Thoracic aorta (tissue), 2 donors: Measurements from ENCODE around the gene LTBR. TPM values are rescaled to one million over a fixed set of nuclear protein-coding genes. Genes with fewer than 3 reads are reported as not detected.
"Not testable (repeated sequence)": the region's sequence is repeated elsewhere in the genome, so short reads cannot be mapped to it uniquely, and the experiment has no call there.

ENCODE experiments used
- ATAC-seq: fragments of 150-250 bp; one replicate; pipeline ENCODE4 v1.8.0; 2017; ENCODE audit warnings: low read depth; ENCODE audit not compliant: insufficient number of reproducible peaks, low FRiP score
- DNase-seq: peaks from one replicate; pipeline ENCODE4 v3.0.0-alpha.2; 2020; ENCODE audit warnings: low spot score
- H3K27ac ChIP-seq, 2 donors: fragments of 200-600 bp; sonication (generic); 1 replicate in 1 of 2; 2 replicates in 1 of 2; pipeline ENCODE4 v1.5.1; 2016; ENCODE audit warnings: mild to moderate bottlenecking in 2 of 2, moderate library complexity in 2 of 2
- H3K27me3 ChIP-seq: fragments of 200-600 bp; sonication (generic); replicated peaks from 2 replicates; pipeline ENCODE4 v1.6.0; 2016; ENCODE audit warnings: mild to moderate bottlenecking; ENCODE audit not compliant: insufficient read depth
- H3K36me3 ChIP-seq: fragments of 200-600 bp; sonication (generic); one replicate; pipeline ENCODE4 v1.5.1; 2016
- H3K4me1 ChIP-seq, 2 donors: fragments of 200-600 bp; sonication (generic); 1 replicate in 1 of 2; 2 replicates in 1 of 2; pipeline versions ENCODE4 v1.5.1 to v1.6.0; 2016; ENCODE audit warnings: low read depth in 2 of 2, mild to moderate bottlenecking in 1 of 2; ENCODE audit not compliant: control insufficient read depth in 1 of 2
- H3K4me3 ChIP-seq: fragments of 200-600 bp; sonication (generic); 2 replicates; pipeline ENCODE4 v1.5.1; 2016; ENCODE audit warnings: mild to moderate bottlenecking
- H3K9me3 ChIP-seq: fragments of 200-600 bp; sonication (generic); 2 replicates; pipeline ENCODE4 v1.5.1; 2016
- CTCF ChIP-seq: fragments of 200-600 bp; sonication (generic); IDR thresholded peaks from one replicate; pipeline ENCODE4 v1.5.1; 2019; ENCODE audit warnings: antibody characterized with exemption
- total RNA-seq, 2 donors: library from RNA; depleted of rRNA; stranded (reverse); fragments of >200 nt; gene quantifications; one replicate each; pipeline versions ENCODE4 v1.1.0 to v1.2.3, GENCODE V29; 2016

The LTBR gene
- total RNA-seq, 2 donors from 2014 or later, result 176 to 217 TPM

- DNase-seq, result no peak
- no peak for ATAC-seq
- no peak for TF ChIP-seq CTCF
- Histone ChIP-seq H3K27me3 (no peaks in the 10 kb centered on the region), H3K9me3 (no peaks in the 10 kb centered on the region), H3K27ac (peak overlapping the region; percentile 98 to 99), H3K36me3 (no peaks in the 10 kb centered on the region), H3K4me1 (peaks cover 28 to 72% of the 10 kb centered on the region in 2 donors), H3K4me3 (no peak overlapping the region)
Measured at GRCh38 chr12:6343518-6343917, 40.4 kb upstream of the LTBR start.

DNA sequence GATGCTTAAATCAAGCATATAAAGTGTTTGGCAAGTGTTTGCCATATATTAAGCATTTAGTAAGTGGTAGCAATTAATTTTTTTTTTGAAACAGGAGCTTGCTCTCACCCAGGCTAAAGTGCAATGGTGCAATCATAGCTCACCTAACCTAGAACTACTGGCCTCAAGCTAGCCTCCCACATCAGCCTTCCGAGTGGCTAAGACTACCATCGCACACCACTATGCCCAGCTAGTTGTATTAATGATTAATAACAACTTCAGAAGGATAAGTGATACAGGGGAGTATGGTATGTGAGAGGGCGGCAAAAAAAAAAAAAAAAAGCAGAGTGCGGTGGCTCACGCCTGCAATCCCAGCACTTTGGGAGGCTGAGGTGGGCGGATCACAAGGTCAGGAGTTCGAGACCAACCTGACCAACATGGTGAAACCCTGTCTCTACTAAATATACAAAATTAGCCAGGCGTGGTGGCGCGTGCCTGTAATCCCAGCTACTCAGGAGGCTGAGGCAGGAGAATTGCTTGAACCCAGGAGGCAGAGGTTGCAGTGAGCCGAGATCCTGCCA, 39.8 kb upstream of the LTBR start:
- DNase-seq, H3K9me3 ChIP-seq, H3K4me3 ChIP-seq, H3K27me3 ChIP-seq, ATAC-seq, H3K36me3 ChIP-seq: not testable (repeated sequence)
- Histone ChIP-seq H3K4me1 (peaks cover 26 to 66% of the 10 kb centered on the region in 2 donors), H3K27ac (peak overlapping the region; percentile 98 to 99)

- peak overlapping the region; percentile 30 for H3K4me3 ChIP-seq
- TF ChIP-seq CTCF, result no peak
- ATAC-seq (peak; percentile 77), DNase-seq (peak; percentile 93)
- peaks cover 26 to 64% of the 10 kb centered on the region in 2 donors for H3K4me1 ChIP-seq
- H3K27me3 ChIP-seq, result no peaks in the 10 kb centered on the region
- H3K27ac ChIP-seq, result peak overlapping the region; percentile 98 to 99
- H3K36me3 ChIP-seq, result no peaks in the 10 kb centered on the region
- H3K9me3 ChIP-seq, result no peaks in the 10 kb centered on the region
Measured at GRCh38 chr12:6345319-6346091, 38.5 kb upstream of the LTBR start.

GRCh38 chr12:6346235-6346832, 37.6 kb upstream of the LTBR start:
- H3K4me3 ChIP-seq, result no peak overlapping the region
- no peaks in the 10 kb centered on the region for H3K36me3 ChIP-seq
- TF ChIP-seq CTCF, result no peak
- ATAC-seq (no peak), DNase-seq (no peak)
- no peaks in the 10 kb centered on the region for H3K27me3 ChIP-seq
- no peaks in the 10 kb centered on the region for H3K9me3 ChIP-seq
- peaks cover 26 to 64% of the 10 kb centered on the region in 2 donors for H3K4me1 ChIP-seq
- peak overlapping the region; percentile 98 to 99 for H3K27ac ChIP-seq

DNA sequence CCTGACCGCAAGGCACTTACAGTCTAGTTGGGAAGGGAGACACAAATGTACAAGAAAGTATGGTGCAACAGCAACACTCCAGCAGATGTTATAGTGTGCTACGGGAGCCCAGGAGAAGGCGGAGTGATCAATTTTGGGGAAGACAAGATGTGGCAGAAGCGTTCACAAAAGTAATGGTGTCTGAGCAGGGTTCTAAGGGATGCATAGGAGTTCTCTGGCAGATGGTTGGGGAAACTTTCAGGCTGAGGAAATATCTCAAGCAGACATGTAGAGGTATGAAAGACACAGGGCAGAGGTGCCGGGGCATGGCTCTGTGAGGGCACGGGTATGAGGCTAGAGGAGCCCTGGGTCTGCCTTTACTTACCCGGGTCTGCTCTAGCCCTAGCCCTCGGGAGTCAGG, 37.0 kb upstream of the LTBR start:
- peaks cover 26 to 64% of the 10 kb centered on the region in 2 donors for H3K4me1 ChIP-seq
- H3K4me3 ChIP-seq, result peak overlapping the region; percentile 47
- no peak for TF ChIP-seq CTCF
- DNase-seq, result no peak
- H3K36me3 ChIP-seq, result no peaks in the 10 kb centered on the region
- no peaks in the 10 kb centered on the region for H3K9me3 ChIP-seq
- no peaks in the 10 kb centered on the region for H3K27me3 ChIP-seq
- ATAC-seq, result no peak
- H3K27ac ChIP-seq, result peak overlapping the region; percentile 98 to 99
